GM18907 (cell line): ENCODE measurements around the gene TTC34.

Experiments
- ATAC-seq: cut with Tn5 transposase; IDR thresholded peaks from one replicate; pipeline ENCODE4 v1.9.1; 2021; ENCODE audit warnings: mild to moderate bottlenecking, moderate library complexity; ENCODE audit not compliant: unreplicated experiment

The TTC34 gene

DNA sequence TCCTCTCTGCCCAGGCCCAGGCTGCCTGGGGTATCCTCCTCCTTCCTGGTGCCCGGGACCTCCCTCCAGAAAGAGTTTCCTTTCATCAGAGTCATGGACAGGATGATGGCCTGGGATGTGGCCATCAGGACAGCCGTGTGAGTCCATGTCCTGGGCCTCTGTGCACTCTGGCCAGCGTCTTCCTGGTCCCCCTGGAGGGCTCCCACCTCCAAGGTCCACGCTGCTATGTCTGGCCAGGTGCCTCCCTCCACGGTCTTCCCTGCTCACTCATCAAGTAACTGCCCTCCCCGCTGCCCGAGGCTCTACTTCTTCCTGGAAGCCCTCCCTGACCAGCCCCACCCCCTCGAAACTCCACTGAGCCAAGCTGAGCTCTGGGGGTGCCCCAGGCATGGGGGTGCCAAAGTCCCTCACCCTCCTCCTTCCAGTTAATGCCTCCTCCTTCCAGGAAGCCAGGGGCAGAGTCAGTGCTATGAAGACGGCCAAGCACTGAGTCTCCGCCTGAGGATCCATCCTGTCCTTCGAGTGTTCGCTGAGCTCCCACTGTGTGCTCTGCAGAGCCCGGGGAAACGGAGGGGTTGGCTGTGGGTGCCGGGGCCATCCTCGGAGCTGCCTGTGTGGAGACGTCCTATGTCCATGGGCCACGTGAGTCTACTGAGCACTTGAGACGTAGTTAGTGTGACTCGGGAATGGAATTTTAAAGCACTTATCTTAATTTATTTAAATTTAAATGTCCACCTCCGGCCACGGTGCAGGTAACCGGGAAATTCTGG is 28.5 kb upstream of the TTC34 start:
- no peak for ATAC-seq

DNA sequence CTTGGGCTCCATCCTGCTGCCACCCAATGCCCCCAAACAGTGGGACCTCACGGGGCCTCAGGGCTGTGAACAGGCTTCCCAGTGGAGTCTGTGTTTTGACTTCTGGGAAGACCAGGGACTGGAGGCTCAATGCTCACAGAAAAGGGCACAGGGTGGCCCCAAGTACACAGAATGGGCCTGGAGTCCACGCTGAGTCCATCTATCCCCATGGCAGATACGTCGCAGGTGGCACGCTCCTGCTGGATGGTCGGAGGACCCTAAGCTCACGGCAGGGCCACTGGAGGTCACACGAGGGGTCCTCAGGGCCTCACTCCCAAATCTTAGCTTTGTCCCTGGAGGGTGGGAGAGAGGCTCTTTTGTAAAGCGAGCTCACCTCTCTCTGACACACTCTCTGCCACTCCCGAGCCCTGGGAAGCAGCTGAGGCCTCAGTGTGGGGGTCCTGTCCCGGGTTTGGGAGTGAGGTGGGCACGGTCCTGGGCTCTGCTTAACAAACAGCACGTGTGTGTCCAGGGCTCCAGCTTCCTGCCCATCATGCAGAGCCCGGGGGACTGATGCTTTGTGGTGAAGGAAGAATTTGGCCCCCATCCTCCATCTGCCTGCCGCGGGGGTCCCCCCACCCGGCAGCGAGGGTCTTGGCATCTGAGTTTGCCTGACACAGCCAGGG is 27.2 kb upstream of the TTC34 start:
- ATAC-seq, result no peak

DNA sequence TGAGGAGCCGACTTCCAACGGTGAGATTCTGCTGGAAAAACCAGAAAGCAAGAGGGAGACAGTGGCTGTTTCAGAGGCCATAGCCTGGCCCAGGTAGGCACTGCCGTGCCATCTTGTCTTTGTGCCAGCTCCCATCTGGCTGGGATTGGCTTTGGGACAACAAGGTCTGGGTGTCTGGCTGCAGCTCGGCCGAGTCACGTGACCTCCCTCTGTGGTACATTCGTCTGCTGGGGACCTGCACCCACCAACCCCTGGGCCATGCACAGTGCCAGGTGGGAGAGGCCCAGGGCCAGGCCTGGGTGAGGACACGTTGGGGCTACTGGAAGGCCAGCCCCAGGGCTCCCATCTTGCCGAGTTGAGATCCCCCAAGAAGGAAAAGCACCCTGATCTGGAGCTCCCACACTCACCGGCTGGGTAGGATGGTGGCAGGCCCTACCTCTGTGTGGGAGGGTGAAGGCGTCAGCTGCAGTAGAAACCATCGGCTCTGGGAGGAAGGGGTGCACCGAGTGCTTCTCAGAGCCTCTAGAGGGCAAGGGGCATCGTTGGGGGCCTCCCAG is 25.3 kb upstream of the TTC34 start:
- ATAC-seq, result no peak

DNA sequence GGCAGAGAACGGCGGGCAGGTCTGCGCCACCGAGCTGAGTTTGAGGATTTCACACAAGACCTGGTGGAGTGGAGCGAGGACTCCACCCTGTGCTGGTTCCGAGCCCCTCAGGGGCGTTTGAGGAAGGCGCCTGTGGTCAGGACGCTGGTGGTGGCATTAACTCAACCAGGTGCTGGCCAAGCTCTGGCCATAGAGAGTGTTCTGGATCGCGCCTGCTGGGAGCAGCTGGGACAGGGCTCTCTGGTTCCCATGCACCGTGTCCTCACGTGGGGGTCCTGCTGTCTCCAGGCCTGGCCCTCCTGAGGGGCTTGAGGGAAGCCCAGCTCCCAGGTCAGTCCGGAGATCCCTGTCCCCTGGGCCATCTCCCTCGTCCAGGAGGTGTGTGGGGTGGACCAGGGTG is 24.8 kb upstream of the TTC34 start:
- ATAC-seq, result no peak

DNA sequence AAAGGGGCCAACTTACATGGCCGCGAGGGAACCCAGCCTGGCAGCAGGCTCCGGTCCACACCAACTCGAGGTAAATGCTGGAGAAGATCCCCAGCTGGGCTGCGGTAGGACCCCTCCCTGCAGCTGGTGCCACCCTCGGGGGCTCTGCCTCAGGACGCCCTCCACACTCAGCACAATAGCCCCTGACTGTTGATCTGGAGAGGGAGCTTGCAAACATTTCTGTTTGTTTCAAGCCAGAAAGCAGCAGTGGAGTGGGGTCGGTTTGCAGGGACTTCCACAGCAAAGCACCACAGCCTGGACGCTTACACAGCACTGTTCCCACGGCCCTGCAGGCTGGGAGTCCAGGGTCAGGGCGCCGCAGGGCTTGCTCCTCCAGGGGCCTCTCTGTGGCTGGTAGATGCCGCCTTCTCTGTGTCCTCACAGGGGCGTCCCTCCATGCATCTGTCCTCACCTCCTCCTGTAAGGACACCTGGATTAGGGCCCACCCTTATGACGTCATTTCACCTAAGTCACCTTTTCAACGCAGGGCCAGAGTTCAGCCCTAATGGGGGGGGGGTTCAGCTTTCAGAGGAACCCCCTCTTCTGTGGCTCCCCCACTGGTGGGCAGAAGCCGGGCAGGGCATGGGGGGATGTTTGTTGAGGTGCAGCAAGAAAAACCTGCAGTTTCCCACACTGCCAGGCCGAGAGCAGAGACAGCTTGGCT is 24.1 kb upstream of the TTC34 start:
- ATAC-seq, result no peak

DNA sequence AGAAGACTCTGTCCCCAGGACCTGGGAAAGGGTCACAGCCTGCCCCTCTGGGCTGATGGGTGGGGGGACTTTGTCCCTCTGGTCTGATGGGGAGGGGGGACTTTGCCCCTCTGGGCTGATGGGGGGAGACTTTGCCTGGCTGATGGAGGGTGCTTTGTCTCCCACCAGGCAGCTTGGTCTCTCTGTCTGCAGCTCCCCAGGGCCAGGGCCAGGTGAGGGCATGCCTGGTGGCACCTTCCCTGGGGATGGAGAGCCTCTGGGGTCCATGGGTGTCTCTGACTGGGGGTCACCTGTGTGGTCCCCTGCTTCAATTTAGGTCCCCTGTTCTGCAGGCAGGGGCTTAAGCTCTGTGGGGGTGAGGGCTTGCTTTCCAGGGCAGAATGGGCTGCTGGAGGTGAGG is 23.5 kb upstream of the TTC34 start:
- no peak for ATAC-seq

DNA sequence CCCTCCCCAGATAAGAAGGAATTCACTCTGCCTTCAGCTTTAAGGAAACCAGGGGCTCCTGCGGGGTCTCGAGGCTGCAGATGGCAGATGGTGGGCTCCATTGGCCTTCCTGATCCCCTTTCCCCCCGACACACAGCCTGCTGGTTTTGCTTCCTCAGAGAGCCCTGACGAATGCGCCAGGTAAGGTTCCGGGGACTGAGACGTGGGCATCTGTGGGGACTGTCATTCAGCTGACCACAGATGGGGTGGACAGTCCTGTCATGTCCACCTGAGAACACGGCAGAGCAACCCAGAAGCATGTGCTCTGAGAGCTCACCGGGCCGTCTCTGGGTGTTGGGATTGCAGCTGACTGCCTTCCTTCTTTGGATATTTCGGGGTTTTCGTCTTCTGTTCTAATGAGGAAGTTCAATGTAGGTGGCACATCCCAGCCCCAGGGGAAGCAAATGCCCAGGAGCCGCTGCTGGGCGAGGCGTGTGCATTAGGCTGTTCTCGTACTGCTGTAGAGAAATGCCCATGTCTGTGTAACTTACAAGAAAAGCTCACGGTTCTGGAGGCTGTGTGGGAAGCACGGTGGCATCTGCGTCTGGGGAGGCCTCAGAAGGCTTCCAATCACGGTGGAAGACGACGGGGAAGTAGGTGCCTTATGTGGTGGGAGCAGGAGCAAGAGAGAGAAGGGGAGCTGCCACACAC is 22.6 kb upstream of the TTC34 start:
- no peak for ATAC-seq

DNA sequence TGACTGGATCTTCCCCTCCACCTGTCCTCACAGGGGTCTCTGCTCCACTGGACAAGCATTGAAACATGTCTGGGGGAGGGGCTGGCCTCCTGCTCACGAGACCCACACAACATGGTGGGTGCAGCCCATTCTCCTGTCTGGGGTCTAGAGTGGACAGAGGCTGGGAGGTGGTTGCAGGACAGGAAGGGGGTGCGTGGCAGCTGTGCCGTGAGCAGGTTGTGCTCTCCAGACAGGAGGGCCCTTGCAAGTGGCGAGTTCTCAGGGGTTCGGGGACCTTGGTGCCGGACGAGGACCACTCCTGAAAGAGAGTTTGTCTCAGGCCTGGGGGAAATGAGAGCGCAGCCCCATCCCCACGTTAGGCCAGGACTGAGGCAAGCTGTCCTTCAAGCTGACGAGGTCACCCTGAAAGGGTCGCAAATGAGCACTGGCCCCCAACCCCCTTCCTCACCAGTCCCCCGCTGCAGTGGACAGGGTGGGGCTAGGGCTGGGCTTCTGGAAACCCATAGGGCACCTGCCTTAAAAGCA is 21.2 kb upstream of the TTC34 start:
- ATAC-seq, result no peak

DNA sequence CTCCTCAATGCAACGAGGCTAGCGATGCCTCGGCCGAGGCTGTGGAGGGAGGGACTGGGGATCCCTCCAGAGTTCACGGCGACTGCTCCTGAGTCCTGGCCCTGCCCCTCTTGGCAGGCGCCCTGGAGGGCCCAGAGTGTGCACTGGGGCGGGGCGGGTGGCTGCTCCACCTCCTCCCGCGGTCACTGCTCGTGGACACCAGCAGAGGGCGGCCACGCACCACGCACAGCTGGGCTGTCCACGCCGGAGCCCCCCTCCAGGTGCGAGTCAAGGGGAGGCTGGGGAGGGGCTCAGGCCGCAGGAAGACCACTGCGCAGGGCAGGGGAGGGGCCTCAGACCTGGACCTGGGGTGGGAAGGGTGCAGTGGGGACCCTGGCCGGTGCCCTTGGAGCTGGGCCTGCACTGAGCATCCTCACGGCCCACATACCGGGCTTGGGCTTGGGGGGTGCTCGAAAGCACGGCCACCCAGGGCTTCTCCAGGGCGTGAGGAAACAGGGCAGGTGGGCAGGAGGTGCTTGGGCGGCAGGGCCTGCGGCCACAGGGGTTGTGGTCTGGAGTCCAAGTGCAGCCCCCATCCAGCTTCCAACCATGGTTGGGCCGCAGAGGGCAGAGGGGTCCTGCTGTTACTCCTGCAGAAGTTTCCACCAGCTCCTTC is 20.6 kb upstream of the TTC34 start:
- ATAC-seq, result no peak

DNA sequence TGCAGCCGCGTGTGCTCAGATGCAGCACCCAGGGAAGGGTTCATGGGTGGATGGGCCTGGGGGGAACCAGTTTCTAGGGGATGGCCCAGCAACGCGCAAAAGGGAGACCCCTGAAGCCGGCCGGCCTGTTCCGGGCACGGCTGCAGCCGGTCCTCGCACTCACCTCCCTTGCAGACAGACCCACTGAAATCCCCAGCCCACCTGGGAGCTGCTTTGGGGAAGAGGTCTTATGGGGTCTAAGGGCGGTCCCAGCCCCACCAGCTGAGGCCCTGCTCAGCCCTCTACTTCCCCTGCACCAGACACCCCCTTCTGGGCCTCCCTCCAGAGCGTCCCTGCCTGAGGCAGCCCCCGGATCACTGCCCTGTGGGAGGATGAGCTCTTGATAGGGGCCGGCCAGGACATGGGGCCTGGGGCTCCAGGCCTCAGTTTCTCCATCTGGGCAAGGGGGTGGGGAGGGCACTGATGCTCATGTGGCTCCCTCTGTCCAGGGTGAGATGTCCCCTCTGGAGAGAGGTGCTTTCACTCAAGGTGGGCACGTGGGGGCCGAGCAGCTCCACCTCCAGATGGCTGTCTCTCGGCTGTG is 20.0 kb upstream of the TTC34 start:
- no peak for ATAC-seq

DNA sequence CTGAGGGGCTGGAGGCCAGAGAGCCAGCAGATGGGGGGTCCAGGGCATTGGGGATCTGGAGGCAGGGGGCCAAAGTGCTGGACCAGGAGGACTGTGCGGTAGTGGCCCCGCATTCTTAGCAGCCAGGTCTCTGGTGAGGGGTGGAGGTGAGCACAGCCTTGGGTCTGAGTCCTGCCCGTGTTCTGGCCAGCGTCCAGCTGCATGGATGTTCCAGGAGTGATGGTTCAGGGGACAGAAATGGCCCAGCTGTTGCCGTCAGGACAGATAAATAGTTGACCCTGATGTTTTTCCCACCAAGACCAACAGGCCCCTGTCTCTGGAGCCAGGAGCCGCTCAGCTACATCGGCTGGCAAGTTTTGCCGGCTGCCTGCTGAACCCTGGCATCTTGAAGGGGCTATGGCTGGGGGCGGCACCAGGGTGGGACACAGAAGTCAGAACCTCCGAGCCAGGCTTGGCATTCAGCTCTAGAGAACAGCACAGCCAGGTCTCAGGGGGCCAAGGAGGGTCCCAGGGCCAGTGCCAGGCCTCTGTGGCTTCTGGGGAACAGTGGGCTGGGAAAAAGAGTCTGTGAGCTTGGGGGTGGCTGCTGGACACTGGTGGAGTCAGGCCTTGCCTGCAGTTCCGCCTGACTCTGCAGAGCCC is 19.4 kb upstream of the TTC34 start:
- no peak for ATAC-seq

DNA sequence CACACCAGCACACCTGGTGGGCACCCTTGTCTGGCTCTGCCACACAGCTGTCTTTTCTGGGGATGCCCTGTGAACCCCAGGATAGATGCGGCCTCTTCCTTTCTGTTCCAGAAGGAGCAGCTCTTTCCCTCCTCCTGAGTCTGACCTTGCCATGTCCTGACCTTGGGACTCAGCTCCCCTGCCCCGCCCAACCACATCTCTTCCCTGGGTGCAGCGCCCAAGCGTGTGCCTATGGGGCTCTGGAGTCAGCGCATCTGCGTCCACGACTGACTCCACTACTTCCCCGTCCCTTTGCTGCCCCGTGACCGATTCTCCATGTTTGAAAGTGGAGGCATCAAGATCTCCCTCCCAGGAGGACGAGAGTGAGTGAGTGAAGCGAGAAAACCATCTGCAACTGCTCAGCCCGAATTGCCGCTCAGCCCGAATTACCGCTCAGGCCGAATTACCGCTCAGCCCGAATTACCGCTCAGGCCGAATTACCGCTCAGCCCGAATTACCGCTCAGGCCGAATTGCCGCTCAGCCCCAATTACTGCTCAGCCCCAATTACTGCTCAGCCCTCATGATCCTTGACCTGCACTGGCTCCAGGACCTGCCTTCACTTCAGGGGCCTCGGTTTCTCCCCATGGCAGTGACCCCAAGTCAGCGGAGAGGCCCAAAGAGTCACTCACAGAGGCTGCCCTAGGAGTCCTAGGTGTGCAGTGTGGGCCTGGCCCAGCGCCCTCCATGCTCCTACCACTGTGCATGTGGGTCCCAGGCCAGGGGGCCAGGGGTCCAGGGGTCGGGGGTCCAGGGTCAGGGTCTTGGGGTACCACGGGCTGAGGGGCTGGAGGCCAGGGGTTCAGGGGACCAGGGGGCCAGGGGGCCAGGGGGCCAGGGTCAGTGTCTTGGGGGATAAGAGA is 18.6 kb upstream of the TTC34 start:
- no peak for ATAC-seq

DNA sequence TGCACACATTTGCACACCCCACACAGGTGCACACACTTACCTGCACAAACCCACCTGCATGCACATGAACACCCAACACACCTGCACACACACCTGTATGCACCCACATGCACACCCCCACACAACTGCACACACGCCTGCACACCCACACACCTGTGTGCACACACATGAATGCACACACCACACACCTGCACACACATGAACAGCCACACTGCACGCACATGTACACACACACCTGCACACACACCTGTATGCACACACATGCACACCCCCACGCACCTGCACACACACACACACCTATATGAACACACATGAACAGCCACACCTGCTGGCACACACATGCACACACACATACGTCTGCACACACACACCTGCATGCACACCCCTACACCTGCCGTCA is 17.9 kb upstream of the TTC34 start:
- ATAC-seq, result no peak

DNA sequence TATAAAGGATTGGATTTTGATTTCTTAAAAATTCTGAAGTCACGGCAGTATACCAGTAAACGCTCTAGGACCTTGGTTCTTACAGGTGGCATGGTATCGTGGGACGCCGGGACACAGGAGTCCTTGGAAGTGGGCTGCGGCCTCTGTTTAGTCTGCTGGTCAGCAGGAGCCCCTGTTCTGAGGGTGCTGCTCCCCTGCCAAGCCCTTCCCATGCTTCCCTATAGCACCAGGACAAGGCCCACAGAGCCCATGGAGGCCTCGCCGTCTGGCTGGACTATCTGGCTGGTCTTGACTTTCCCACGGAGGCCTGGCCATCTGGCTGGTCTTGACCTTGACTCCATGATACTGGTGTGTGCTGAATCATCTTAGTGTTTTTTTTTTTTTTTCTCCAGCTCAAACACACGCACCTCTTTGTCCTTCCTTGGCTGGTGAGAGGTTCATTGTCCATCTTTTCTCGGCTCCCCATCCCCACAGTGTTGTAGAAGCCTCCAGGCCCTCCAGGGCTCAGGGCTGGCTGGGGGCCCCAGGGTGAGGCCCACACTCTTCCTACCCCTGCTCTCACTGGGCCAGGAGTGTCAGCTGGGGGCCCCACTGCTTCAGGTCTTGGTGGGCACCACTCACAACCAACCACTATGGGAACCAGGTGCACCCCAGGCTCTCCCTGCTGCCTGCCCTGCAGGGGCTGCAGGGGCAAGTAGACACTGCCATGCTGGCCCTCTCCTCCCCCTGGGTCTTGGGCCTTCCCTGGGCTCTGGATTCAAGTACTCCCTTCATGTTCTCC is 16.5 kb upstream of the TTC34 start:
- ATAC-seq, result no peak

DNA sequence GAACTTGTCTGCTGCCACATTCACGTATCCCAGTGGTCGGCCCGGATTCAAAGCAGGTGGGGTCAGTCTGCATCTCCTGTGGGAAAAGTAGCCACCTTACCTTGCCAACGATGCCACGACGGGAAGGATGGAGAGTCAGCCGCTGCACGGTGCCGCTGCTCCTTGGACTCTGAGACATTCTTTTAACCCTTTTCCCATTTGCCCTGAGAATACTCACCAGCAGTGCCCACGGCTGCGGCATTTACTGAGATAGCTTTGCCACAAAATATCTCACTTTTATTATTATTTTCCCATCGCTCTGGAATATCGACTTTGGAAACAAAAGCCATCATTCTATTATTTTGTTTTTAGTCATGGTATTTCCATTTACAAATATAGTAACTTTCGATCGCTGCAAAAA is 15.3 kb upstream of the TTC34 start:
- ATAC-seq, result no peak

DNA sequence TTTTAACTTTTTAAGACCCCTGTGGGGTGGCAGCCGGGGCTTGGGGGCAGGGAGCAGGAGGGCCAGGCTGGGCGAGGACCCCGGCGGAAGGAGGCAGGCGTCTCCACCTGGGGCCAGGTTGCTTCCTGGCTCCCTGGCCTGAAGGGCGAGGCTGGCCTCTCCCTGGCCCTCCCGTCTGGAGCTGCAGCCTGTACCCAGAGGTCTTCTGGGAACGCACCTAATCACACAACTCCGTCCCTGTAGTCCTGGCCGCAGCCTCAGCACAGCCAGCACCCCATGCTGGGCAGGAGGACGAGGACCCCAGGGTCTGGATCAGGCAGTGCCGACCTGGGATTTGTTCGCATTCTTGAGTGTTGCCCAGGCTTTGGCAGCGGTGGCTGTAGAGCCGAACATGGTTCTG is 14.1 kb upstream of the TTC34 start:
- ATAC-seq, result no peak

DNA sequence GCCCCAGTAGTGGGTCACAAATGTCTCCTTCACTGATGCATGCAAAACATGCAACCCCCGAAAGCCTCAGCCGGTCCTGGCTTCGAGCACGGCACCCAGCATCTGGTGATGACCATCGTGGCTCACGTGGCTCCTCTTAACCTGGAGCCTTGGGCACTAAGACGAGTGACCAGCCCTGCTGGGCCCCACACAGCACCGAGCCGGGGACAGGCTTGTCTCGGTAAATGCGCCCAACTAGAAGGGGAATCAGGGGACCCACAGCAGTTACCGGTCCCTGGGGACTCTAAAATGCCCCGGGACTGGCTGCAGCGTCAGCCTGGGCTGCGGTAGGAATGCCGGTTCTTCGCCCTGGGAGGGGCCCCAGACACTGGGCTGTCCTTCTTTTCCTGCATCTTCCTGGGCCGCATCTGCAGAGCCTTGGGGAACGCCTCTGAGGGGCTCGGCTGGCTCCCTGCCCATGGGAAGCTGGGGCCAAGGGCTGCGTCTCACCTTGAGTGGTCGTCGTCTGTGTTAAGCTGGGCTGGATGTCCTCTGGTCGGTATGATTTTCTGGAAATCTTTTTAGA is 13.1 kb upstream of the TTC34 start:
- no peak for ATAC-seq
